ENCODE results near the gene PPP1CC. TPM values are rescaled to one million over a fixed set of nuclear protein-coding genes. Genes with fewer than 3 reads are reported as not detected.
"Not testable (repeated sequence)": the region's sequence is repeated elsewhere in the genome, so short reads cannot be mapped to it uniquely, and the experiment has no call there.

The PPP1CC gene
- total and polyA plus RNA-seq, 8 donors = 86.8 to 208 (median 183) TPM

DNA sequence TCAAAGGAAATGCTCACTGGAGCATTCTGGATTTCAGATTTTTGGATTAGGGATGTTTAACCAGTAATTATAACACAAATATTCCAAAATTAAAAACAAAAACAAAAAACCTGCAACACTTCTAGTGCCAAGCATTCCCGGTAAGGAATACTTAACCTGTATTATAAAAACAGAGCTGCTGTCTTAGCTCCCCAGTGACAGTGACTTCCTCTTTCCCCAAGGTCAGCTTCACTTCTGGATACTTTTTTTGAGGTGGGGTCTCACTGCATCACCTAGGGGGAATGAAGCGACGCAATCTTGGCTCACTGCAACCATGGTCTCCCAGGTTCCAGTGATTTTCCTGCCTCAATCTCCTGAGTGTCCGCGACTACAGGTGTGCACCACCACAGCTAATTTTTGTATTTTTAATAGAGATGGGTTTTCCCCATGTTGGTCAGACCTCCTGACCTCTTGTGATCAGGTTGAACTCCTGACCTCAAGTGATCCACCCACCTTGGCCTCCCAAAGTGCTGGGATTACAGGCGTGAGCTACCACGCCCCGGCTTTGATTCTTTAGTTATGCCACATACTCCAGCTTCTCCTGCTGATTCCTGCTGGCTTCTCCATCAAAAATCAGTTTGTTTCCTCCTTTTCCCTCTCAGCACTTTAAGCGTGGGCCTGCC is 15.9 kb downstream of the PPP1CC start:
- Histone ChIP-seq H3K27ac (no peak overlapping the region), H3K36me3 (peaks cover 0 to 98% of the 10 kb centered on the region in 2 donors), H3K4me1 (peaks cover 3 to 8% of the 10 kb centered on the region in 2 donors), H3K27me3 (no peaks in the 10 kb centered on the region), H3K4me3 (no peak overlapping the region), H3K9me3 (no peaks in the 10 kb centered on the region)
- DNase-seq (no peak), ATAC-seq (no peak)
- TF ChIP-seq, protein P1, sequence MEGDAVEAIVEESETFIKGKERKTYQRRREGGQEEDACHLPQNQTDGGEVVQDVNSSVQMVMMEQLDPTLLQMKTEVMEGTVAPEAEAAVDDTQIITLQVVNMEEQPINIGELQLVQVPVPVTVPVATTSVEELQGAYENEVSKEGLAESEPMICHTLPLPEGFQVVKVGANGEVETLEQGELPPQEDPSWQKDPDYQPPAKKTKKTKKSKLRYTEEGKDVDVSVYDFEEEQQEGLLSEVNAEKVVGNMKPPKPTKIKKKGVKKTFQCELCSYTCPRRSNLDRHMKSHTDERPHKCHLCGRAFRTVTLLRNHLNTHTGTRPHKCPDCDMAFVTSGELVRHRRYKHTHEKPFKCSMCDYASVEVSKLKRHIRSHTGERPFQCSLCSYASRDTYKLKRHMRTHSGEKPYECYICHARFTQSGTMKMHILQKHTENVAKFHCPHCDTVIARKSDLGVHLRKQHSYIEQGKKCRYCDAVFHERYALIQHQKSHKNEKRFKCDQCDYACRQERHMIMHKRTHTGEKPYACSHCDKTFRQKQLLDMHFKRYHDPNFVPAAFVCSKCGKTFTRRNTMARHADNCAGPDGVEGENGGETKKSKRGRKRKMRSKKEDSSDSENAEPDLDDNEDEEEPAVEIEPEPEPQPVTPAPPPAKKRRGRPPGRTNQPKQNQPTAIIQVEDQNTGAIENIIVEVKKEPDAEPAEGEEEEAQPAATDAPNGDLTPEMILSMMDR (IDR thresholded peaks at IDR 0.05) = no peak
- intact Hi-C loops (cut with DNase I) = no loop called here

DNA sequence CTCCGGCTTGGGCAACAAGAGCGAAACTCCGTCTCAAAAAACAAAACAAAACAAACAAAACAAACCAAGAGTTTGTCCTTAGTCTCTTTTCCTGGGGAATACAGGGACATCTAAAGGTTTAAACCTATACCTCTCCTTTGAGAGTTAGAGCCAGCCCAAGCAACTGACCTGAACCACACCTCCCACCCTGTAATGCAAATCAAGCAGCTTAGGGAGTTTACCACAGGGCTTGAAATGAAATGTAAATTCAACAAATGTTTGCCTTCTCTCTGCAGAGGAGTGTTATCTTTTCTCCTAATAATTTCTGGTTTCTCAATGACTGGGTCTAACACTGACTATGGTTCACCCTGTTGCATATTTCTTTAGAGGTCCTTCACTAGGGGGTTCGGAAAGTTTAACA is 16.7 kb downstream of the PPP1CC start:
- Histone ChIP-seq H3K4me3 (no peak overlapping the region), H3K27ac (no peak overlapping the region), H3K4me1 (peaks cover 0 to under 1% of the 10 kb centered on the region in 2 donors), H3K27me3 (no peaks in the 10 kb centered on the region), H3K9me3 (no peaks in the 10 kb centered on the region), H3K36me3 (peaks cover 0 to 98% of the 10 kb centered on the region in 2 donors)
- TF ChIP-seq, protein P1 (IDR thresholded peaks at IDR 0.05) = no peak
- ATAC-seq (no peak), DNase-seq (no peak)
- intact Hi-C loops (cut with DNase I) = no loop called here

DNA sequence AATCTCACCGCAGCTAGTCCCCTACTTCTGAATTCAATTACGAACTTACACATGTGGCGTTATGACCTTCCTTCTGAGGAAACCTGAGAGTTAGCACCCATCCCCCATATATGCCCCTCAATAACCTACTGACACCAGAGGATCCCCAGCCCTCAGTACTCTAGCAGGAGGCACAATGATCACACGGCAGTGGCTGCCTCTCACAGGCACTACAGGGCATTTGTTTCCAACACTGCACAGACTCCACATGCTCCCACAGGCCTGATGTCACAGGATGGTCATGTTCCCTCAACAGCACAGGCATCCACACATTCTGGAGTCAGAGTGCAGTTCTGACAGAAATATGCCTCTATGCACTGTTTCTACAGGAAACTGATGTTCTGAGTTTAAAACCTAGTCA is 17.4 kb downstream of the PPP1CC start:
- Histone ChIP-seq H3K9me3 (no peaks in the 10 kb centered on the region), H3K27me3 (no peaks in the 10 kb centered on the region), H3K4me1 (no peaks in the 10 kb centered on the region), H3K27ac (no peak overlapping the region), H3K36me3 (peaks cover 0 to 98% of the 10 kb centered on the region in 2 donors), H3K4me3 (no peak overlapping the region)
- ATAC-seq (no peak), DNase-seq (no peak)
- TF ChIP-seq, protein P1 (IDR thresholded peaks at IDR 0.05) = no peak
- intact Hi-C loops (cut with DNase I) = no loop called here

DNA sequence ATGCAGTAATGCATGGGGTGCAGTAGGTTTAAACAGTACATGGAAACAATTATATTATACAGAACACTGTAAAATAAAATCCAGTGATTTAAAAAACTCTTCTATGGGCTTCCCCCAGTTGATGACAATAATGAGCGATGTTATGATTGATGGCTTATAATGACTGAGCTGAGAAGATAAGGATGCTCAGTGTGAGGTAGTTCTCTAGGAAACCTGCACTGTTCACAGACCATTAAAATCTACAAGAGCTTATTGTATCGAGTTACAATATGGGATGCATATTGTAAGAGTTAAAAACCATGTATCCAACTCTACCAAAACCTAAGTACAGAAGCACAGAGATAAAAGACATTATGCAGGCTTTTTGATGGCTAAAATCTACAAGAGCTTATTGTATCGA is 19.8 kb downstream of the PPP1CC start:
- H3K9me3 ChIP-seq; H3K27me3 ChIP-seq; H3K4me1 ChIP-seq; H3K27ac ChIP-seq; H3K4me3 ChIP-seq; ATAC-seq; DNase-seq; intact Hi-C loops (cut with DNase I): not testable (repeated sequence)
- H3K36me3 ChIP-seq = peaks cover 0 to 98% of the 10 kb centered on the region in 2 donors

DNA sequence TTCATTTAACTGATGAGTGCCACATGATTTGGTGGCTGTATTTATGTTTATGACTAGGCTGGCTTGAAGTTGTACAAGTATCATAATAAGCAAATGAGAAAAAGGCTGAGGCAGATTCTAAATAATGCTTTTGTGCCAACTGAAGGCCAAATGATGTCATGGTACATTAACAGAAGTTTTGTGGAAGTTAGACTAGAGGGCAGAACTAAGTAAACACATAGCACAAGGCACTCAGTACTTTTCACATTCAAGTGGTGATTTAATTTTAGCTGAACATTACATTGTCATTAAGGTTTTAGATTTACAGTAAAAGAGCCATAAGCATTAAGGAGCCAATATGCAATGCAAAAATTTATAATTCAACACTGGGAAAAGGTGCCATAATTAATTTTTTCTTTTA is 21.1 kb downstream of the PPP1CC start:
- Histone ChIP-seq H3K27me3 (no peaks in the 10 kb centered on the region), H3K36me3 (peaks cover 0 to 96% of the 10 kb centered on the region in 2 donors), H3K27ac (no peak overlapping the region), H3K4me1 (no peaks in the 10 kb centered on the region), H3K9me3 (no peaks in the 10 kb centered on the region), H3K4me3 (no peak overlapping the region)
- intact Hi-C loops (cut with DNase I) = no loop called here
- ATAC-seq (peak; percentile 58), DNase-seq (no peak)
- TF ChIP-seq, protein P1 (IDR thresholded peaks at IDR 0.05) = no peak

DNA sequence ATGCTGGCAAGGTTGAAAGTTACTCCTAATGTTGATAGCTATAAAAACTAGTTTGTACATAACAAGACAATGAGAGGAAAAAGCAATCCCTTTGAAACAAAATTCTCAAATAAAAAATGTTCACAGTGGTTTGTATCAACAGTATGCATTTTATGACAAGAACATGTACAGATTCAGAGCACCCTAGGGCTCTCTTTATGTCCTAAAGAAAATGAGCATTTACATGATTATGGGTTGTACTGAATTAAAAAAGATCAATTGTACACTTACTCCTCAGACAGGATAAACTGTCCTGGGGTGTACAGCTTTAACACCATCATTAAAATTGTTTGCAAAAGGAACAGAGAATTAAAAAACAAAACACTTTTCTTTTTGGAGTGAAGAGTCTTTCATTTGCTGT is 22.2 kb downstream of the PPP1CC start:
- H3K36me3 ChIP-seq = peaks cover 0 to 88% of the 10 kb centered on the region in 2 donors
- H3K4me3 ChIP-seq = no peak overlapping the region
- ATAC-seq (no peak), DNase-seq (no peak)
- no peaks in the 10 kb centered on the region for H3K4me1 ChIP-seq
- TF ChIP-seq, protein P1 (IDR thresholded peaks at IDR 0.05) = no peak
- H3K9me3 ChIP-seq = no peaks in the 10 kb centered on the region
- no peaks in the 10 kb centered on the region for H3K27me3 ChIP-seq
- intact Hi-C loops (cut with DNase I) = no loop called here
- no peak overlapping the region for H3K27ac ChIP-seq
